B cell (primary cell): Measurements from ENCODE around the gene STYX.

Source experiments
- CTCF ChIP-seq: fragments of 200-600 bp; IDR thresholded peaks from one replicate; pipeline ENCODE4 v1.8.0; 2022; ENCODE audit warnings: antibody characterized with exemption, mild to moderate bottlenecking
- EZH2 ChIP-seq: IDR thresholded peaks from 2 replicates; pipeline ENCODE4 v1.6.1; 2012; ENCODE audit warnings: borderline replicate concordance, low read depth, mild to moderate bottlenecking, moderate library complexity, low read length; ENCODE audit not compliant: insufficient read depth, poor library complexity, severe bottlenecking

- TF ChIP-seq CTCF (no peak), EZH2 (no peak)
These were observed 43.8 kb upstream of the STYX start for GRCh38 chr14:52686176-52686575.
